ENCODE measurements around the gene GNAQ.

Gene GNAQ

GRCh38 chr9:77834898-77835488 lies 196.6 kb downstream of the GNAQ start:
- DNase-seq = no peak

- DNase-seq = peak; percentile 55
Observed at GRCh38 chr9:77833561-77834429, 197.8 kb downstream of the GNAQ start.

DNA sequence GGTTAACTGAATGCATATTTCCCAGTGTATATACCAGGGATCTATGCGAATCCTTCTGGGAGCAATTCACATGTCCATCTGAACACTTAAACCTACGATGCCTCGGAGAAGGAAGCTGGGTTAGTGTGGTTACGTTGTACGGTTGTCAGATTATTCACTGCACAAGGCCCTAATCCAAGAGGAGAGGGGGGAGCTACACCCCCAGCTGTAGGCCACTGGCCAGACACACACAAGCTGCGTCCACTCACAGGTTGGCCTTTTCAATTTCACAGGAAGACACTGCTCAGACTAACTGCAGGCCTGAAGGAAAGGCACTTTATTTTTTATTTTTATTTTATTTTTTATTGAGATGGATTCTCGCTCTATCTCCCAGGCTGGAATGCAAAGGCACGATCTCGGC lies 199.0 kb downstream of the GNAQ start:
- DNase-seq = no peak

- no peak for DNase-seq
Observed at GRCh38 chr9:77831781-77832180, 199.8 kb downstream of the GNAQ start.

DNA sequence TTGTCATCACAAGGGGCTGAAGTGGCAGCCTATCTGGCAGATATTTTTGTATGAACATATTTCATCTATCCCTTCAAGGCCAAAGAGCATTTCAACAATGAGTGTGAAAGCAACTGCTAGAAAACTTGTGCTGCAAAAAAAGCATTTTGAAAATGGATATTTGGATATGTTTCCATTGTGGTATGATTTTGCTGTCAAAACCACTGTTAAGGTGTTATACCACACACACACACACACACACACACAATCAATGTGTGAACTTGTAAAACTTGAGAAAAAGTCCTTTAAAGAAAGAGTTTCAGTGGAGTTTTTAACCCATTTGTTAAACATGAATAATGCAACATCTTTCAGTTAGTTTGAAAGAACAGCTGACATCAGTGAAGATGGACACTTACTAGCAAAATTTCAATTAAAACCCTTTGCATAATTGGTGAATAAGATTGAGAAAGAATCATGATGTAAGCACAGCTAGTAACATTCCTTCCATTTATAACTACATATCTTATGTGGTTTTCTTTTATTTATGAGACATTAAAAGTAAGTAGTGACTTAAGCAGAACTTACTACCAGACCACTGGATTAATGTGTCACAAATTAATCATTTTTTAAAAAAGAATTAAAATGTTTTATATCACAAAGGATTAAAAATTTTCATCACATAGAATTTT lies 200.9 kb downstream of the GNAQ start:
- DNase-seq = peak; percentile 65

DNA sequence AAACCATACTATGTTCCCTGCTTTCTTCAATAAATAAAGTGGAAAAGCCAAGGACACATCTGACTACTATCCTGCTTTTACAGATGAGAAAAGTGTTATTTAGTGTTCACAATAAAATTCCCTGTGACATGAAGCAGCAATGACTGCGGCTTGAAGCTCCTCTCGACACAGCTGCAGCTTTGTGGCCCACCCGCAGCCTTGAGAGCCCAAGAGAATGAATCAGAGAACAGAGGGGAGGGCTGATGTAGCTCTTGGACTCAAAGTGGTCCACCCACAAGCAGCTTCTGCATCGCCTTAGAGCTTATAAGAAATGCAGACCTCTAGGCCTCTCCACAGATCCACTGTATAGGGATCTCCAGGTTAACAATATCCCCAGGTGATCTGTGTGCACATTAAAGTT lies 202.2 kb downstream of the GNAQ start:
- DNase-seq = no peak

DNA sequence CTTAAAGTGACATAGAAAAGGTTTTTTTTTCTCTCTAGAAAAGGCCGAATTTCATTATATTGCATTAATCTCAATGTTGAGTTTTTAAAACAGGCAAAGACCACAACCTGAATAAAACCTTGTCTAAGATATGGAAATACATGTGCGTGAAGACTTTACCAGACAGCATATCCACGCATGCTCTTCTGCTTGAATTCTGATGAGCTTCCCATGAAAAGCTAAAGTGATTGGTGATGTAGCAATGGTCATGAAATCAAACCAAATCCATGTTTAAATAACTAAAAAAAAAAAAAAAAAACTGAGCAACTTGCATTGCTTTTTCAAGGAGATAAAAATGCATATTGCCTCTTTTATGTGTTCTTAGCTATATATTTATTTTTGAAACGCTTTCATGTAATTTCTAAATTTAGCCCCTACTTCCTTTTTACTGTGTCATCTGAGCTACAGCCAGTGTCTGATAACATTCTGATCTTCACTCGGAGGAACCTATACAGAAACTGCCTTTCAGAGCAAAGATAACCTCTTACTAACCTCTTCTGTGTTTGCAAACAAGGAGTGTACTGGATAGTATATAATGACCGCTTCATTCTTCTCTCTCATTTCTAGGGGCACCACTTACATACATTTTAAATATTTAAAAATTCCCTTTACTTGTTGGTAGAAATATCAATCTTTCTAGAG lies 204.4 kb downstream of the GNAQ start:
- DNase-seq = no peak

- DNase-seq = no peak
Observed at GRCh38 chr9:77826621-77827020, 205.0 kb downstream of the GNAQ start.

- DNase-seq = no peak
Observed at GRCh38 chr9:77826116-77826515, 205.5 kb downstream of the GNAQ start.

DNA sequence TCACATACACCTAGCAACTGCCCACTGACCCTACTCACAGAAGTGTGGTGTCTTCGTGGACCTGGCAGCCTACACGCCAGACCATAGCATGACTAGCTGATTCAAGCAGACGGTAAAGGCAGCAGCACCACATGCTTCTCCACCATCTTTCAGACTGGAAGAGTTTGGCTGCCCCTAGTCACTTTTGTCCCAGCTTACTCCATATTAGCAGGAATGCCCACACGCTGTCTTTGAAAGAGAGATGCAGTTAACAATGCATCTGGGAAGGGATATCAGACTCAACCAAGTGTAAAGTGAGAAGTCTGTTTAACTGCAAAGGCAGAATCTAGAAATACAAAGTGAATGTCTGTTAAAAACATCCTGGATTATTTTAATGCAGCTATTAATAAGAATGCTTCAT lies 206.2 kb downstream of the GNAQ start:
- no peak for DNase-seq

GRCh38 chr9:77820293-77820954 lies 211.2 kb downstream of the GNAQ start:
- peak; percentile 76 for DNase-seq

GRCh38 chr9:77819657-77820056 lies 212.0 kb downstream of the GNAQ start:
- DNase-seq = no peak

GRCh38 chr9:77817590-77818311 lies 213.9 kb downstream of the GNAQ start:
- DNase-seq = no peak

GRCh38 chr9:77816641-77817341 lies 214.8 kb downstream of the GNAQ start:
- no peak for DNase-seq

DNA sequence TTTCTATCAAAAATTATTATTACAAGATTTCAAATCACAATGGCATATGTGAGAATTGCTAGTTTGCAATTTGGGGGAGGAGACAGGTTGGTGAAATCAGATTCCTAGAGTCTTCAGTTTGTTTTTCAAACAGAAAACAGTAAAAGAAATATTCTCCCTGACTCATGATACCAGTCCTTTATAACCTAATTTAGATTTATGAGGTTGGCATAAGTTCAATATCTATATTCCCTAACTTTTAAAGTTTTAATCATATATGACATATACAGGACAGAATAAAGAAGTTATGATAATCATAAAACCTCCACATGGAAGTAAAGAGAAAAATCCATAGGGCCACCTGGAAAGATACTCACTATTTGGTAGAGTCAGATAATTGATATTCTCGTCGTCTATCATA lies 216.4 kb downstream of the GNAQ start:
- no peak for DNase-seq

DNA sequence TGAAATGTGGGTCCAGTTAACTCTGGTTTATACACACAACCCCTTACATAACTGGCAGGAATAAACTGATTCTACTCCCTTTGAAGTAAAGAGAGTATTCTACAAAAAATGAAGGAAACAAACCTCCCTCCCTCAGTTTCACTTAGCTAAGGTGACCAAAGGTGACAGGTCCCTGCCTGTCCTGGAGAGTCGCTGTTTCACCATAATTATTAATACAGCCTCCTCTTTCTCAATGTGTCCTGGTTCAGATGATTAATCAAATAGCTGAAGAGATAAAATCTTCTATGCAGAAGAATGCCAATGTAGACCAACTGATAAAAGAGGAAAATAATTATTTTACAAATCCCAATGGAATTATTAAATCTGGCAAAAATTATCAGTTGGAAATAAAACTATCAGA lies 219.8 kb downstream of the GNAQ start:
- no peak for DNase-seq

GRCh38 chr9:77810637-77811119 lies 220.9 kb downstream of the GNAQ start:
- DNase-seq = no peak

GRCh38 chr9:77810047-77810446 lies 221.6 kb downstream of the GNAQ start:
- DNase-seq = no peak

DNA sequence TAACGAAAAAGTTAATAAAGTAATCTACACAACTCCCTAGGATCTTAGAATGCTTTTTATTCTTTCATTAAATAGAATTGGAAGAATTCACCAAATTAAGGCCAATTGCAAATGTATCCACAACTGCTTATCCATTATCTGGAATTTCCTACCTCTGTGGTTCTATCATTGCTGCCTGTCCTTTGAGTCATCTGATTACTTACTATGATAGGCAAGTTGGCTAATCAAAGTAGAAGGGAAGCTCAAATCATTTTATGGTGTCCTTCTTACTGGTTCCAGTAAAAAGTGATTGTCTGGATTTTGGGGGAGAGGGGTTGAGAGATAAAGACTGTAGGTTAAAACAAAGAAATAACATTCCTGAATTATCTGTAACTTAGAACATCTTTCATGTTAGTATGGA lies 222.1 kb downstream of the GNAQ start:
- no peak for DNase-seq

DNA sequence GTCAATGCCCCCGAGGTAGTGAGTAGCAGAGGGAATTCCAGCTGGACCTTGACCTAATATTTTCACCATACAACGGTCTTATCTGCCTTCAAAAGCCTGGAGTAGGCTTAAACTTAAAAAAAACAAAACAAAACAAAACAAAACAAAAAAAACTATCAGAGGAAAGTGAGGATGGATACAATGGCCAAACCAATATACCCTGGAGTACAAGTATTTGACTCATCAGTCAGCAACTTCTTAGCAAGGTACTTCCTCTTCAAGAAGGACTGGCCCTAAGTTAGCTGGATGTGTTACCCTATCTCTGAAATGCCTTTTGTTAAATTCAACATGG lies 222.9 kb downstream of the GNAQ start:
- no peak for DNase-seq
